Activated CD8-positive, alpha-beta memory T cell treated with anti-CD3 and anti-CD28 coated beads, Interleukin-2, amount 50 U/mL, for 24 hours (primary cell): Measurements from ENCODE around the gene GCKR.

Source experiments
- DNase-seq: peaks from one replicate; pipeline ENCODE4 v3.0.0-alpha.2; 2020; ENCODE audit errors: extremely low read depth

Gene GCKR

DNA sequence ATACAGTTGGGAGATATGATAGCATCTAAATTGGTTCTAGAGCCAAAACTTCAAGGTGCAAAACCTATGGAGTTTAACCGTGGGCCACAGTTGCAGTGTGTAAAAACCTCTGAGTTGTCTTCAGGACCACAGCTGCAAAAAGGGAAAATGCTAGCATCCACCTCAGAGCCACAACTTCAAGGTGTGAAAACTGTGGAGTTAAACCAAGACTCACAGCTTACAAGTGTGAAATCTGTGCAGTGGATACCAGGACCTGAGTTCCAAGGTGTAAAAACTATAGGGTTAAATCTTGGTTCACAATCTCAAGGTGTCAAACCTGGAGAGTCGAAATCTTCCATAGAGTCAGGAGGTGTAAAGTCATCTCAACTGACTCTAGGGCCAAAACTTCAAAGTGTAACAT lies 75.8 kb downstream of the GCKR start:
- no peak for DNase-seq

DNA sequence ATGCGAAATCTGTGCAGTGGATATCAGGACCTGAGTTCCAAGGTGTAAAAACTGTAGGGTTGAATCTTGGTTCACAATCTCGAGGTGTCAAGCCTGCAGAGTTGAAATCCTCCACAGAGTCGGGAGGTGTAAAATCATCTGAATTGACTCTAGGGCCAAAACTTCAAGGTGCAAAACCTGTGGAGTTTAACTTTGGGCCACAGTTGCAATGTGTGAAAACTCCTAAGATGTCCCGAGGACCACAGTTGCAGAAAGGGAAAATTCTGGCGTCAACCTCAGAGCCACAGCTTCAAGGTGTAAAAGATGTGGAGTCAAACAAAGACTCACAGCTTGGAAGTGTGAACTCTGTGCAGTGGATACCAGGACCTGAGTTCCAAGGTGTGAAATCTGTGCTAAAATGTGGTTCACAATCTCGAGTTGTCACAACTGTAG lies 76.4 kb downstream of the GCKR start:
- DNase-seq, result no peak
